ENCODE data around the gene KCTD1.

KCTD1 gene

GRCh38 chr18:26479681-26480079 lies 68.7 kb downstream of the KCTD1 start:
- DNase-seq, result no peak

- DNase-seq, result no peak
Measured at GRCh38 chr18:26479065-26479680, 69.2 kb downstream of the KCTD1 start.

GRCh38 chr18:26477828-26478466 lies 70.4 kb downstream of the KCTD1 start:
- no peak for DNase-seq

- no peak for DNase-seq
Measured at GRCh38 chr18:26476697-26477096, 71.7 kb downstream of the KCTD1 start.

GRCh38 chr18:26474542-26474941 lies 73.8 kb downstream of the KCTD1 start:
- no peak for DNase-seq

GRCh38 chr18:26473672-26474071 lies 74.7 kb downstream of the KCTD1 start:
- no peak for DNase-seq

GRCh38 chr18:26471826-26472225 lies 76.5 kb downstream of the KCTD1 start:
- no peak for DNase-seq

- no peak for DNase-seq
Measured at GRCh38 chr18:26471027-26471426, 77.3 kb downstream of the KCTD1 start.

- DNase-seq, result no peak
Measured at GRCh38 chr18:26470011-26470637, 78.2 kb downstream of the KCTD1 start.

GRCh38 chr18:26468931-26469340 lies 79.4 kb downstream of the KCTD1 start:
- peak; percentile 36 for DNase-seq

- no peak for DNase-seq
Measured at GRCh38 chr18:26466026-26466425, 82.3 kb downstream of the KCTD1 start.

GRCh38 chr18:26465431-26465830 lies 82.9 kb downstream of the KCTD1 start:
- no peak for DNase-seq

GRCh38 chr18:26464128-26465011 lies 84.0 kb downstream of the KCTD1 start:
- no peak for DNase-seq

- DNase-seq, result no peak
Measured at GRCh38 chr18:26462355-26462754, 86.0 kb downstream of the KCTD1 start.

GRCh38 chr18:26461405-26461804 lies 86.9 kb downstream of the KCTD1 start:
- no peak for DNase-seq

- no peak for DNase-seq
Measured at GRCh38 chr18:26460449-26461091, 87.8 kb downstream of the KCTD1 start.

- DNase-seq, result no peak
Measured at GRCh38 chr18:26459884-26460283, 88.5 kb downstream of the KCTD1 start.

GRCh38 chr18:26459340-26459739 lies 89.0 kb downstream of the KCTD1 start:
- no peak for DNase-seq

- DNase-seq, result no peak
Measured at GRCh38 chr18:26458526-26459232, 89.7 kb downstream of the KCTD1 start.

GRCh38 chr18:26457611-26458353 lies 90.6 kb downstream of the KCTD1 start:
- DNase-seq, result no peak

GRCh38 chr18:26457195-26457594 lies 91.2 kb downstream of the KCTD1 start:
- no peak for DNase-seq

All from stimulated activated CD8-positive, alpha-beta memory T cell treated with anti-CD3 and anti-CD28 coated beads, Interleukin-4, amount 100 ng/mL, for 48 hours (primary cell).